Activated T-helper 17 cell treated with anti-CD3 and anti-CD28 coated beads, Interleukin-2, amount 50 U/mL, for 72 hours (primary cell): Measurements from ENCODE around the gene EIF4G3. TPM values are rescaled to one million over a fixed set of nuclear protein-coding genes. Genes with fewer than 3 reads are reported as not detected.
"Not testable (repeated sequence)": the region's sequence is repeated elsewhere in the genome, so short reads cannot be mapped to it uniquely, and the experiment has no call there.

ENCODE experiments used
- ATAC-seq: fragments of 150-1000 bp; cut with Tn5 transposase; replicated peaks from 2 replicates; pipeline ENCODE4 v1.10.0; 2021; ENCODE audit warnings: mild to moderate bottlenecking, moderate library complexity
- H3K27ac Mint-ChIP-seq: one replicate; pipeline ENCODE4 v1.8.0; 2022; ENCODE audit warnings: mixed read lengths
- H3K27me3 Mint-ChIP-seq: one replicate; pipeline ENCODE4 v1.8.0; 2022; ENCODE audit warnings: mixed read lengths
- H3K36me3 Mint-ChIP-seq: one replicate; pipeline ENCODE4 v1.8.0; 2022; ENCODE audit warnings: low read depth, mild to moderate bottlenecking, mixed read lengths
- H3K4me1 Mint-ChIP-seq: one replicate; pipeline ENCODE4 v1.8.0; 2022; ENCODE audit warnings: mixed read lengths
- H3K4me3 Mint-ChIP-seq: one replicate; pipeline ENCODE4 v1.8.0; 2022; ENCODE audit warnings: mild to moderate bottlenecking, mixed read lengths
- H3K9me3 Mint-ChIP-seq: one replicate; pipeline ENCODE4 v1.8.0; 2022; ENCODE audit warnings: mixed read lengths
- total RNA-seq, 2 donors: library from RNA; stranded (reverse); gene quantifications; one replicate each; pipeline ENCODE4 v1.2.3, GENCODE V29; 2022

The EIF4G3 gene
- total RNA-seq, 2 donors from 2014 or later = 32.9 to 56.2 TPM

DNA sequence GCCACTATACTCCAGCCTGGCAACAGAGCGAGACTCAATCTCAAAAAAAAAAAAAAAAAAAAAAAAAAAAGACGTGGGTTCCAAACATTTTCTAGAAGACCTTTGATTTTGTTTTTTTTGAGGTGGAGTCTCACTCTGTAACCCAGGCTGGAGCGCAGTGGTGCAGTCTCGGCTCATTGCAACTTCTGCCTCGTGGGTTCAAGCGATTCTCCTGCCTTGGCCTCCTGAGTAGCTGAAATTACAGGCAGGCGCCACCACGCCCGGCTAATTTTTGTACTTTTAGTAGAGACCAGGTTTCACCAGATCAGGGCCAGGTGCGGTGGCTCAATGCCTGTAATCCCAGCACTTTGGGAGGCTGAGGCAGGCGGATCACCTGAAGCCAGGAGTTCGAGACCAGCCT lies 3.6 kb downstream of the EIF4G3 start:
- H3K4me3 Mint-ChIP-seq, H3K27me3 Mint-ChIP-seq, H3K27ac Mint-ChIP-seq, H3K9me3 Mint-ChIP-seq, ATAC-seq: not testable (repeated sequence)
- peaks cover 19% of the 10 kb centered on the region for H3K4me1 Mint-ChIP-seq
- peaks cover 38% of the 10 kb centered on the region for H3K36me3 Mint-ChIP-seq

DNA sequence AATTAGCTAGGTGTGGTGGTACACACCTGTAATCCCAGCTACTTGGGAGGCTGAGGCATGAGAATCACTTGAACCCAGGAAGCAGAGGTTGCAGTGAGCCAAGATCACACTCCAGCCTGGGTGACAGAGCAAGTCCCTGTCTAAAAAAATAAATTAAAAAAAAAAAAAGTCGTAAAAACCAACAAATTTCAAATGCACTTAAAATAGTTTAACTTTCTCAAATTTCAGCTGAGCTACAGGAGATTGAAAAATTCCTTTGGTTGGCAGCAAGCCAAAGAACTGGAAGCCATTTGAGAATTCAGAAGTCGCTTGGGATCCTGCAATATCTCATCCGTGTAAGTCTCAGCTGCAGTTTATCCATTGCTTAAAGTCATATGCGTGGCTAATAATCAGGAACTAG lies 5.9 kb downstream of the EIF4G3 start:
- ATAC-seq, H3K27ac Mint-ChIP-seq, H3K9me3 Mint-ChIP-seq, H3K4me3 Mint-ChIP-seq, H3K27me3 Mint-ChIP-seq: not testable (repeated sequence)
- peaks cover 21% of the 10 kb centered on the region for H3K4me1 Mint-ChIP-seq
- peaks cover 47% of the 10 kb centered on the region for H3K36me3 Mint-ChIP-seq

DNA sequence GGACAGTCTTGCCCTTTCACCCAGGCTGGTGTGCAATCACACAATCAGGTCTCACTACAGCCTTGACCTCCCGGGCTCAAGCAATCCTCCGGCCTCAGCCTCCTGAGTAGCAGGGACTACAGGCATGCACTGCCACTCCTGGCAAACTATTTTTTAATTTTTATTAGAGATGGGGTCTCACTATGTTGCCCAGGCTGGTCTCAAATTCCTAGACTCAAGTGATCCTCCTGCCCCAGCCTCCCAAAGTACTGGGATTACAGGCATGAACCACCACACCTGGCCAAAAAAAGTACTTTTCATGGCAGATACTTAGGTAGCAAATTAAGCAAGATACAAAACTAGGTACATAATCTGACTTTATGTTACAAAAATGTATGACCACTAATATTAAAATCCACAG lies 8.3 kb downstream of the EIF4G3 start:
- peaks cover 11% of the 10 kb centered on the region for H3K4me1 Mint-ChIP-seq
- no peak overlapping the region for H3K4me3 Mint-ChIP-seq
- ATAC-seq = no peak
- no peaks in the 10 kb centered on the region for H3K9me3 Mint-ChIP-seq
- H3K27ac Mint-ChIP-seq = no peak overlapping the region
- peaks cover 47% of the 10 kb centered on the region for H3K36me3 Mint-ChIP-seq
- no peaks in the 10 kb centered on the region for H3K27me3 Mint-ChIP-seq

DNA sequence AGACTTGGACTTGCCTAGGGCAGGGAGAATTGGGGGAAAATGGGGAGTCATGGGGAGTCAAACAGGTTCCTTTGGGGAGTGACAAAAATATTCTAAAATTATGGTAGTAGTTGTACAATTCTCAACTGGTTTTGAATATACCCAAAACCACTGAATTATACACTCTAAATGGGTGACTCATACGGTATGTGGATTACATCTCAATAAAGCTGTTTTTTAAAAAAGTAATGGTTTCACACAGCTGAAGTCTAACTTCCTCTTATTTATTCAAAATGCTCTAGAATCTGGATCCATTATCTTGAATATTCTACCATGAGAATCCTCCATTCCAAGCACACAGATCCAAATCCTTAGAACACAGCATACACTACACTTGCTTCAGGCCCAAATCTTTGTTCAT lies 11.1 kb downstream of the EIF4G3 start:
- peak; percentile 59 for ATAC-seq
- Mint-ChIP-seq H3K27ac (peak overlapping the region; percentile 68), H3K36me3 (peaks cover 58% of the 10 kb centered on the region)

DNA sequence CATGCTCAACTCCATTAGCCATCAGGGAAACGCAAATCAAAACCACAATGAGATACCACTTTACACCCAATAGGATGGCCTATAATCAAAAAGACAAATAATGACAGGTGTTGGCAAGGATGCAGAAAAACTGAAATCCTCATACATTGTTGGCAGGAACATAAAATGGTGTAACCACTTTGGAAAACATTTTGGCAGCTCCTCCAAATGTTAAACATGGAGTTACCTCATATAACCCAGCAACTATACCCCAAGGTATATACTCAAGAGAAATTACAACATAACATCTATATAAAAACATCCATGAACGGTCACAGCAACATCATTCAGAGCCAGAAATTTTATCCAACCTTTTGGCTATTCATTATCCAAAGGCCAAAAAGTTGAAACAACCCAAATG lies 11.6 kb downstream of the EIF4G3 start:
- Mint-ChIP-seq H3K9me3 (no peaks in the 10 kb centered on the region), H3K27ac (no peak overlapping the region), H3K4me1 (peaks cover 10% of the 10 kb centered on the region), H3K4me3 (no peak overlapping the region), H3K36me3 (peaks cover 58% of the 10 kb centered on the region), H3K27me3 (no peaks in the 10 kb centered on the region)
- no peak for ATAC-seq

More for the DNA sequence above, 11.1 kb downstream of the EIF4G3 start:
- H3K4me1 Mint-ChIP-seq = peaks cover 6% of the 10 kb centered on the region
- H3K27me3 Mint-ChIP-seq = no peaks in the 10 kb centered on the region
- peak overlapping the region; percentile 12 for H3K4me3 Mint-ChIP-seq
- no peaks in the 10 kb centered on the region for H3K9me3 Mint-ChIP-seq

DNA sequence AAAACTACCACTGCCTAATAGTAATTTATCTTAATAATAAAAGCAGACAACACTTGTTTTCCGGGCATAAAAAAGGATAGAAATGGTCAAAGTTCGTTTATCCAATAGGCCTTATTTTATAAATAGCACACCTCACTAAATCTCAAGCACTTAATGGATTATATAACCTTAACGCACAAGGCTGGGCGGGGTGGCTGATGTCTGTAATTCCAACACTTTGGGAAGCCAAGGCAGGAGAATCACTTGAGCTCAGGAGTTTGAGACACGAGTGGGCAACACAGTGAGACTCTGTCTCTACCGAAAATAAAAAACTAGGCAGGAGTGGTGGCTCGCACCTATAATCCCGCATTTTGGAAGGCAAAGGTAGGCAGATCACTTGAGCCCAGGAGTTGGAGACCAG lies 12.4 kb downstream of the EIF4G3 start:
- Mint-ChIP-seq H3K36me3 (peaks cover 59% of the 10 kb centered on the region), H3K9me3 (no peaks in the 10 kb centered on the region), H3K27ac (no peak overlapping the region), H3K27me3 (no peaks in the 10 kb centered on the region), H3K4me1 (peaks cover 10% of the 10 kb centered on the region), H3K4me3 (no peak overlapping the region)
- ATAC-seq = no peak

DNA sequence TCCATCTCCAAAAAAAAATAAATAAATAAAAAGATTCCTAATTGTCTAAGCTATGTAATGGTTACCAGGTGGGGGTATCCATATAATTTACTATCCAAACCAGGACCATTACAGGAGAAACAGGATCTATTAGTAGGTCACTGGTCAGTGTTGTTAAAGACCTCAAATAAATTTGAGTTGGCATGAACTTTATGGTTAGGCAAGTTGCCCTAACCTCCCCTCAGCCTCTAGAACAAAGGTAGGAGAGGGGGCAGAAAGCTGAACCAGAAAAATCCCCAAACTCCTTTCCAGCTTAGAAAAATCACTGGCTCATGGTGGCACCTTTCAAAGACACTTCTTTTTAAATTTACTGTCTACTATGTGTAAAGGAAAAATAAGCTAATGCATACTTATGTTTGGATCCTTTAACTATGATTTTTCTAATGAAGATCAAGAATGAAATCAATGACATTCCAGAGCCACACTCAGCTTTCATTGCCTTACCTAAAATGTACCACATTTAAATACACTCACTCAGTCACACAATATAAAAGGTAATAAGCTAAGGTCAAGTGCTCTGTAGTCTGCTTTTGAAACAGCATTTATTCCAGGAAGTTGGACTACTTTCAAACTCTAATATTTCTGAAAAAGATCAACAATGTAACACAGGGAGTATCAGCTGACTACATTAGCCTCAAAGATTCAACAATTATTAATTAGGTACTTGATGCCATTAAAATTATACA lies 13.8 kb downstream of the EIF4G3 start:
- H3K27ac Mint-ChIP-seq = no peak overlapping the region
- no peak for ATAC-seq
- no peaks in the 10 kb centered on the region for H3K9me3 Mint-ChIP-seq
- H3K4me1 Mint-ChIP-seq = peaks cover 14% of the 10 kb centered on the region
- H3K4me3 Mint-ChIP-seq = no peak overlapping the region
- H3K36me3 Mint-ChIP-seq = peaks cover 60% of the 10 kb centered on the region
- no peaks in the 10 kb centered on the region for H3K27me3 Mint-ChIP-seq

DNA sequence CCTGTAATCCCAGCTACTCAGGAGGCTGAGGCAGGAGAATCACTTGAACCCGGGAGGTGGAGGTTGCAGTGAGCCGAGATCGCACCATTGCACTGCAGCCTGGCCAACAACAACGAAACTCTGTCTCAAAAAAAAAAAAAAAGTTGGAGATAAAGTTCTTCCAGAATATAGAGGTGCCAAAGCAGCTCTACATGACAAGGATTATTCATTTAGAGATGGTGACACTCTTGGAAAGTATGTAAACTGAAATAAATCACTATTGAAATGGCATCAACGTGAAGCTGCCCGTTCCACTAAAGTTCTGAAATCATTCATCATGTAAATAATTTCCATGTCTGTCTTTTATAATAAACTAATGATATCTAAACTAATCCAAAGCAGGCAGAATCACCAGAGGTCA lies 14.9 kb downstream of the EIF4G3 start:
- peaks cover 21% of the 10 kb centered on the region for H3K4me1 Mint-ChIP-seq
- H3K36me3 Mint-ChIP-seq = peaks cover 54% of the 10 kb centered on the region
- H3K4me3 Mint-ChIP-seq = no peak overlapping the region
- H3K27me3 Mint-ChIP-seq = no peaks in the 10 kb centered on the region
- ATAC-seq = no peak
- no peaks in the 10 kb centered on the region for H3K9me3 Mint-ChIP-seq
- no peak overlapping the region for H3K27ac Mint-ChIP-seq

DNA sequence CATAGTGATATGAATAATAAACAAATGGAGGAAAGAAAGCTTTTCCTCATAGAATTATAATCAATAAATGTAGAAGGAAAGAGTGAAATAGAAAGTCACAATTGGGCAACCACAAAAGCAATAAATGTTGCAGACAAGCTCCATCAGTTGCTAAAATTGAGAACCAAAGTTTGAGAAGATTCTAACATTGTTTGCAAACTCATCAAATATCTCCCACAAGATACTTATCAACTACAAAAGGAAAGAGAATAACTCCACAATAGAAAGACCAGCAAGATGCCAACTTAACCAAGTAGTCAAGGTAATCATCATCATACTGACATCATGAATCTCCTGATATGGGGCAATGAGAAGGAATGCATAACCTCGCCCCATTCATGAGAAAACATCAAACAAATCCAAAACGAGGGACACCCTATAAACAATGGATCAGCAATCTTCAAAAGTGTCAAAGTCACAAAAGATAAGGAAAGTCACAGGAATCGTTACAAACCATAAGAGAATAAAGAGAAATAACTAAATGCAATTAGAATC lies 16.4 kb downstream of the EIF4G3 start:
- peaks cover 54% of the 10 kb centered on the region for H3K36me3 Mint-ChIP-seq

DNA sequence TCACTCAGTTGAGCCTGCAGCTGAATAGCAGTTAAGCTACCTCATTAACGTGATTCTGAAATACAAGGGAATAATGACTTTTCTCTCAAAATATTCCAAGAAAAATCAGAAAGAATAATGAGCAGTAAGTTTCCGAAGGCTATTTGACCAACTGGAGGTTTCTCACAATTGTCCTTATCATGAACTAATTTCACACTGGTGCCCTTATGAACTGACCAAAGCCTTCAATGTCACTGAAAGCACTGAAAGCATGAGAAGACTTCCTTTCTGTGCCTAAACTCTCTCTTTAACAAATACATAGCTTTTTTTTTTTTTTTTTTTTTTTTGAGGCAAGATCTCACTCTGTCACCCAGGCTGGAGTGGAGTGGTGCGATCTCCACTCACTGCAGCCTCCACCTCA lies 18.8 kb downstream of the EIF4G3 start:
- ATAC-seq = no peak
- peaks cover 21% of the 10 kb centered on the region for H3K4me1 Mint-ChIP-seq
- H3K27ac Mint-ChIP-seq = no peak overlapping the region
- H3K27me3 Mint-ChIP-seq = no peaks in the 10 kb centered on the region
- H3K9me3 Mint-ChIP-seq = no peaks in the 10 kb centered on the region
- H3K4me3 Mint-ChIP-seq = no peak overlapping the region
- H3K36me3 Mint-ChIP-seq = peaks cover 58% of the 10 kb centered on the region

More for the DNA sequence above, 16.4 kb downstream of the EIF4G3 start:
- Mint-ChIP-seq H3K4me3 (no peak overlapping the region), H3K27me3 (no peaks in the 10 kb centered on the region), H3K27ac (no peak overlapping the region), H3K4me1 (peaks cover 21% of the 10 kb centered on the region), H3K9me3 (no peaks in the 10 kb centered on the region)
- no peak for ATAC-seq

DNA sequence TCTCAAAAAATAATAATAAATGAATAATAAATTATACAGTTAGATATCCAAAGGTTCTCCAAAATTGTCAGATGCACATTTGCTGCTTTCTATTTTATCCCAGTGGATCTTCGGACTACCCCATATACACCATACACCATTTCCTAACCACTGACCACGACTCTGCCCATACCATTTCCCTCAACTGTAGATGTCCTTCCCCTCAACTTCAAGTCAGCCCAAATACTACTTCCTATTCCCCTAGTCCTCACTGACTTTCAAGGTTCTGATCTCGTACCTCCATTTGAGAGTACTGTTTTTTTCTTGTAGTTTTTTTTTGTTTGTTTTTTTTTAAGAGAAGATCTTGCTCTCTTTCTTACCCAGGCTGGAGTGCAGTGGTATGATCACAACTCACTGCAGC lies 19.6 kb downstream of the EIF4G3 start:
- peaks cover 56% of the 10 kb centered on the region for H3K36me3 Mint-ChIP-seq
- H3K27ac Mint-ChIP-seq = peak overlapping the region; percentile 2
- ATAC-seq = no peak
- H3K4me3 Mint-ChIP-seq = no peak overlapping the region
- H3K9me3 Mint-ChIP-seq = no peaks in the 10 kb centered on the region
- H3K4me1 Mint-ChIP-seq = peaks cover 21% of the 10 kb centered on the region
- H3K27me3 Mint-ChIP-seq = no peaks in the 10 kb centered on the region

DNA sequence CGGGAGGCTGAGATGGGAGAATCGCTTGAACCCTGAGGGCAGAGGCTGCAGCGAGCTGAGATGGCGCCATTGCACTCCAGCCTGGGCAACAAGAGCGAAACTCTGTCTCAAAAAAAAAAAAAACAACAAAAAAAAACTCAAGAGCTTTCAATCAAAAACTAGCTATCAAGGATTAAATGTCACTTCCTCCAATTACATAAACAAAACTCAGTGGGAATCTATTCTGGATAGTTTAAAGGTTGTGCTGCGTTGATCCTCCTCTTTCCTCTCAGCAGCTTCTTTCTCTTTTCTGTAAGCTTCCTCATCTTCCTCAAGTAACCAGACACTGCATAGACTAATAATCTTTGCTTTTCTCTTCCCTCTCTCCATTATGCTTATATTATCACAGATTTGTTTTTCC lies 20.7 kb downstream of the EIF4G3 start:
- H3K4me3 Mint-ChIP-seq = no peak overlapping the region
- H3K27me3 Mint-ChIP-seq = no peaks in the 10 kb centered on the region
- H3K4me1 Mint-ChIP-seq = peaks cover 21% of the 10 kb centered on the region
- H3K36me3 Mint-ChIP-seq = peaks cover 45% of the 10 kb centered on the region
- no peak for ATAC-seq
- no peak overlapping the region for H3K27ac Mint-ChIP-seq
- H3K9me3 Mint-ChIP-seq = no peaks in the 10 kb centered on the region

DNA sequence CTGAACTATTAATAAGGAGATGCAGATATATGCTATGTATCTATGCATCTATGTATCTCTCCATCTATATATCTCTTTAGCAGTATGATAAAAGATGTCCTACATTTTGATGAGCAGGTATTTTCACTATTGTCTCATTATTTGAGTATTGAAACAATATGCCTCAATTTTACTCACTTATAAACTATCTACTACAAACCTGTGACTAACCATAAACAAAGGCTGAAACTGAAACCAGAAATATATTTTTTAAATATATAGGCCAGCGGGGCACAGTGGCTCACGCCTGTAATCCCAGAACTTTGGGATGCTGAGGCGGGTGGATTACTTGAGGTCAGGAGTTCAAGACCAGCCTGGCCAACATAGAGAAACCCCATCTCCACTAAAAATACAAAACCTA lies 22.0 kb downstream of the EIF4G3 start:
- Mint-ChIP-seq H3K4me1 (peaks cover 16% of the 10 kb centered on the region), H3K4me3 (no peak overlapping the region), H3K27me3 (no peaks in the 10 kb centered on the region), H3K27ac (peak overlapping the region; percentile 25), H3K36me3 (peaks cover 40% of the 10 kb centered on the region), H3K9me3 (no peaks in the 10 kb centered on the region)
- peak; percentile 61 for ATAC-seq

DNA sequence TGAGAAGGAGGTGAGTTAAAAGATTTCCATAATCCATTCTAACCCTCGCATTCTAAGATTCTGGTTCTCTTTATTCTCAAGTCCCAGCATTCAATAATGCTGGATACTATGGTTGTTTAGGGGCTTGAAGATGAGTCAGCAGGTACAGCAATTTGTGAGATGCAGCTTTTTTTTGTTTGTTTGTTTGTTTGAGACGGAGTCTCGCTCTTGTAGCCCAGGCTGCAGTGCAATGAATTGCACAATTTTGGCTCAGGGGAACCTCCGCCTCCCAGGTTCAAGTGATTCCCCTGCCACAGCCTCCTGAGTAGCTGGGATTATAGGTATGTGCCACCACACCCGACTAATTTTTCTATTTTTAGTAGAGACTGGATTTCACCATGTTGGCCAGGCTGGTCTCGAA lies 23.3 kb downstream of the EIF4G3 start:
- Mint-ChIP-seq H3K36me3 (peaks cover 40% of the 10 kb centered on the region), H3K4me1 (peaks cover 17% of the 10 kb centered on the region), H3K9me3 (no peaks in the 10 kb centered on the region), H3K4me3 (no peak overlapping the region), H3K27me3 (no peaks in the 10 kb centered on the region), H3K27ac (no peak overlapping the region)
- no peak for ATAC-seq

DNA sequence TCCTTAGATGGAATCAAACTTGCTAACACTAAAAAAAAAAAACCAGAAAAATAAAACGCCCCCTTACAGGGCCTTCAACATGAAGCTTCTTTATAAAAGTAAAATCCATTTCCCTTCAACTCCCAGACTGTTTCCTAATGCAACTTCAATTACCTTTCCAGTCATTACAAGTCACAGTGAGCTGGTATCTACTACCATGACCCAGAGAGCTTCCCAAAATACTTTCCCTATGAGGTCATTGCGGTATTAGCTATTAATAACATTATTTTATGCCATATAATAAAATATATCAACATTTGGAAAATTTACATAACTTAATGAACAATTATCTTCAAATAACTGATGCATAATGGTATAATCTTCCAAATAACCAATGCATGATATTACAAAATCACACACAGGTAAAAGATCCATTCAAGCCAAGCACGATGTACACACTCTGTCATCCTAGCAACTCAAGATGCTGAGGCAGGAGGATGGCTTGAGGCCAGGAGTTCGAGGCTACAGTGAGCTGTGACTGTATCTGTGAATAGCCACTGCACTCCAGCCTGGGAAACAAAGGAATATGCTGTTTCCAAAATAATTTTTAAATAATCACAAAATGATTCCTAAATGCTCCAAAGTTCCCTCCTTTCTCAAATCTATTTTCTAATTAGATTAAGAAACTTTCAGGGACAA lies 24.1 kb downstream of the EIF4G3 start:
- ATAC-seq = no peak
- Mint-ChIP-seq H3K9me3 (no peaks in the 10 kb centered on the region), H3K4me1 (peaks cover 16% of the 10 kb centered on the region), H3K36me3 (peaks cover 44% of the 10 kb centered on the region), H3K4me3 (no peak overlapping the region), H3K27ac (no peak overlapping the region), H3K27me3 (no peaks in the 10 kb centered on the region)
